HepG2 (cell line): ENCODE data around the gene NCKIPSD. TPM values are rescaled to one million over a fixed set of nuclear protein-coding genes. Genes with fewer than 3 reads are reported as not detected.

Source experiments
- ATF1 ChIP-seq: IDR thresholded peaks from 2 replicates; pipeline ENCODE4 v1.6.1; 2016; ENCODE audit warnings: mild to moderate bottlenecking, control low read depth
- FOSL2 ChIP-seq: sonication (generic); formaldehyde crosslinking; IDR thresholded peaks from 2 replicates; pipeline ENCODE4 v1.4.0; 2020; ENCODE audit warnings: missing genetic modification reagents
- GTF2F1 ChIP-seq: fragments of 150-350 bp; IDR thresholded peaks from 2 replicates; pipeline ENCODE4 v1.6.1; 2014; ENCODE audit warnings: low read length
- MEIS2 ChIP-seq: sonication (generic); formaldehyde crosslinking; IDR thresholded peaks from 2 replicates; pipeline ENCODE4 v1.9.0; 2021; ENCODE audit warnings: mild to moderate bottlenecking, missing genetic modification reagents
- POGZ ChIP-seq: sonication (generic); formaldehyde crosslinking; IDR thresholded peaks from 2 replicates; pipeline ENCODE4 v1.4.0; 2020; ENCODE audit warnings: mild to moderate bottlenecking, missing genetic modification reagents
- SPEN ChIP-seq: sonication (generic); formaldehyde crosslinking; IDR thresholded peaks from 2 replicates; pipeline ENCODE4 v1.5.1; 2020; ENCODE audit warnings: low read depth, mild to moderate bottlenecking, missing genetic modification reagents
- TBP ChIP-seq: sonication (generic); formaldehyde crosslinking; IDR thresholded peaks from 2 replicates; pipeline ENCODE4 v1.5.0; 2020; ENCODE audit warnings: missing genetic modification reagents
- TERF1 ChIP-seq: sonication (generic); formaldehyde crosslinking; IDR thresholded peaks from 2 replicates; pipeline ENCODE4 v1.8.0; 2022; ENCODE audit warnings: mild to moderate bottlenecking, missing genetic modification reagents, moderate library complexity
- ZFP41 ChIP-seq: sonication (generic); formaldehyde crosslinking; IDR thresholded peaks from 2 replicates; pipeline ENCODE4 v1.4.0; 2020; ENCODE audit warnings: mild to moderate bottlenecking, missing genetic modification reagents, borderline replicate concordance
- ZNF44 ChIP-seq: sonication (generic); formaldehyde crosslinking; IDR thresholded peaks from 2 replicates; pipeline ENCODE4 v1.5.1; 2020; ENCODE audit warnings: mild to moderate bottlenecking, missing genetic modification reagents
- ZNF83 ChIP-seq: sonication (generic); formaldehyde crosslinking; IDR thresholded peaks from 2 replicates; pipeline ENCODE4 v1.4.0; 2020; ENCODE audit warnings: missing genetic modification reagents, mild to moderate bottlenecking, borderline replicate concordance
- ZSCAN20 ChIP-seq: sonication (generic); formaldehyde crosslinking; IDR thresholded peaks from 2 replicates; pipeline ENCODE4 v1.4.0; 2020; ENCODE audit warnings: missing genetic modification reagents, mild to moderate bottlenecking, borderline replicate concordance
- polyA plus RNA-seq, 8 experiments: library from polyadenylated mRNA; depleted of rRNA in 3 of 8; stranded (reverse) in 7 of 8; unstranded in 1 of 8; fragments of >200 nt; fragmentation: Illumina TruSeq in 4 of 8; extraction: Trizol in 4 of 8; gene quantifications; 2 replicates each; pipeline versions ENCODE4 v1.2.1 to v1.2.3, GENCODE V29; 2011 to 2016; ENCODE audit warnings: low read depth in 4 of 8, missing spikeins in 1 of 8, mixed read lengths in 1 of 8; ENCODE audit not compliant: insufficient read depth in 1 of 8
- total RNA-seq, 5 experiments: library from RNA; depleted of rRNA; stranded (reverse); fragments of >200 nt; fragmentation: Illumina TruSeq; extraction: Trizol; gene quantifications; 2 replicates each; pipeline ENCODE4 v1.2.3, GENCODE V29; 2016; ENCODE audit warnings: low read depth in 1 of 5
- TF ChIP-seq, protein P1 (sequence below): sonication (generic); formaldehyde crosslinking; IDR thresholded peaks from 2 replicates; pipeline ENCODE4 v1.8.0; 2022; ENCODE audit warnings: missing genetic modification reagents, mild to moderate bottlenecking, moderate library complexity, borderline replicate concordance

NCKIPSD gene
- total and polyA plus RNA-seq, 2 of the 13 experiments (the other 11 are each of a cell fraction or from before 2014, with no cell fraction given), result 13.5 to 35.2 TPM

GRCh38 chr3:48634661-48635221, 51.0 kb downstream of the NCKIPSD start (continued):
- TF ChIP-seq ZFP41 (CRISPR knock-in tag) (0 out of 2 replicates have a peak, but pooled peaks have one; percentile 35), ATF1 (CRISPR knock-in tag) (no peak), GTF2F1 (no peak), TBP (CRISPR knock-in tag) (no peak), TERF1 (no peak), ZNF83 (CRISPR knock-in tag) (peak; percentile 23; the same call in 1 of the 2 replicates), MEIS2 (no peak), FOSL2 (CRISPR knock-in tag) (peak; percentile 26; the same call in 1 of the 2 replicates), ZSCAN20 (0 out of 2 replicates have a peak, but pooled peaks have one; percentile 59), SPEN (no peak), ZNF44 (CRISPR knock-in tag) (peak; percentile 27; the same call in 1 of the 2 replicates), POGZ (CRISPR knock-in tag) (no peak)
- TF ChIP-seq, protein P1, sequence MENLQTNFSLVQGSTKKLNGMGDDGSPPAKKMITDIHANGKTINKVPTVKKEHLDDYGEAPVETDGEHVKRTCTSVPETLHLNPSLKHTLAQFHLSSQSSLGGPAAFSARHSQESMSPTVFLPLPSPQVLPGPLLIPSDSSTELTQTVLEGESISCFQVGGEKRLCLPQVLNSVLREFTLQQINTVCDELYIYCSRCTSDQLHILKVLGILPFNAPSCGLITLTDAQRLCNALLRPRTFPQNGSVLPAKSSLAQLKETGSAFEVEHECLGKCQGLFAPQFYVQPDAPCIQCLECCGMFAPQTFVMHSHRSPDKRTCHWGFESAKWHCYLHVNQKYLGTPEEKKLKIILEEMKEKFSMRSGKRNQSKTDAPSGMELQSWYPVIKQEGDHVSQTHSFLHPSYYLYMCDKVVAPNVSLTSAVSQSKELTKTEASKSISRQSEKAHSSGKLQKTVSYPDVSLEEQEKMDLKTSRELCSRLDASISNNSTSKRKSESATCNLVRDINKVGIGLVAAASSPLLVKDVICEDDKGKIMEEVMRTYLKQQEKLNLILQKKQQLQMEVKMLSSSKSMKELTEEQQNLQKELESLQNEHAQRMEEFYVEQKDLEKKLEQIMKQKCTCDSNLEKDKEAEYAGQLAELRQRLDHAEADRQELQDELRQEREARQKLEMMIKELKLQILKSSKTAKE (CRISPR knock-in tag), result 0 out of 2 replicates have a peak, but pooled peaks have one; percentile 16
